Measurements from ENCODE around the gene STAG3. TPM values are rescaled to one million over a fixed set of nuclear protein-coding genes. Genes with fewer than 3 reads are reported as not detected.

The STAG3 gene
- total and polyA plus RNA-seq, 2 of the 4 experiments (the other 2 are of a cell fraction), result 0.36 to 0.65 TPM

DNA sequence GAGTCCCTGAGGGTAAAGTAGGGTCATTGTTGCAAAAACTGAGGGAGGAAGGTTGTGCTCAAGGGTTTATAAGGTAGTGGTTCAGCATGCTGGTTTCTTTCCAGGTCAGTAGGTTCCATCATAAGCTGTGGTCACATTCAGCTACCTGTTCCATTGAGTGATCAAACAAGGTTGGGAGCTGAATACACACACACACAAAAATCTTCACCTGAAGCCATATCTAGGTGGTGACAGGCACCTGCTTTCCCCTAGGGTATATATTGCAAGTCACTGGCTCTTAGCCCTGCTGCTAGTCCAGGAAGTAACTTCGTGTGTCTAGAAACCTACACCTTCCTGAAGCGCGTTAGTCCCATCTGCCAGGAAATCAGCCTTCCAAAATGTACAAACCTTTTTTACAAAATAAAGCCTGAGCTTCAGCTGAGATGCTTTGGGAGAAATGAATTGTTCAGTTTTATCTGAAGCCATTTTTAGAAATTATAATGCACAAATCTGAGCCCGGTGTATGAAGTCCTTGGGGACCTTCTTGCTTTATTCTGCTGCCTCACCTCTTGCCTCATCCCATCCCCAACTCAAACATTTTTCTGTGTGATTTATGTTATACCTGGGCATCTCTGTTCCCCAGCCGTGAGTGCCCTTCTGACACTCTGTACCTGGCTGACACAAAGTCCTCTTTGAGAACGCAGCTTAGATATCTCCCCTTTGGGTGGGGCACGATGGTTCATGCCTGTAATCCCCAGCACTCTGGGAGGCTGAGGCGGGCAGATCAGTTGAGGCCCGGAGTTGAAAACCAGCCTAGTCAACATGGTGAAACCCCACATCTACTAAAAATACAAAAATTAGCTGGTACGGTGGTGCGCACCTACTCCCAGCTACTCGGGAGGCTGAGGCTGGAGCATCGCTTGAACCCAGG lies 39.6 kb upstream of the STAG3 start:
- Histone ChIP-seq H3K36me3 (ENCODE audit: control insufficient read depth, insufficient read depth, low read length) (no peaks in the 10 kb centered on the region), H3K18ac (ENCODE audit: low read depth, low read length) (no peak overlapping the region), H3K4ac (ENCODE audit: low read depth, low read length) (no peak overlapping the region), H3K4me3 (ENCODE audit: insufficient read depth, low read depth, low read length) (no peak overlapping the region), H3K23ac (ENCODE audit: low read depth, low read length) (no peak overlapping the region), H3K4me2 (ENCODE audit: low read depth, low read length) (no peak overlapping the region), H3K56ac (ENCODE audit: extremely low read depth, insufficient read depth, low read length) (no peak overlapping the region), H4K20me1 (ENCODE audit: insufficient read depth, low read length) (no peaks in the 10 kb centered on the region), H2BK15ac (ENCODE audit: low read depth, low read length) (no peak overlapping the region), H3K79me1 (ENCODE audit: low read depth in 1 of 2, low read length in 2 of 2) (no peaks in the 10 kb centered on the region), H4K5ac (ENCODE audit: low read depth, low read length) (no peak overlapping the region), H3K9ac (ENCODE audit: low read depth, low read length) (no peak overlapping the region), H2BK5ac (ENCODE audit: low read depth, low read length, poor library complexity, severe bottlenecking) (no peak overlapping the region), H2AK9ac (replicated peaks; ENCODE audit: low read depth, low read length, poor library complexity) (no peak overlapping the region), H2AFZ (replicated peaks; ENCODE audit: low read length, poor library complexity) (no peak overlapping the region), H2BK120ac (ENCODE audit: low read depth, low read length) (no peak overlapping the region), H2BK20ac (ENCODE audit: low read depth, low read length) (no peak overlapping the region), H3K27ac (ENCODE audit: insufficient read depth, low read length) (no peak overlapping the region), H3K4me1 (ENCODE audit: control insufficient read depth, insufficient read depth, low read length) (no peaks in the 10 kb centered on the region), H2AK5ac (ENCODE audit: low read depth, low read length) (no peak overlapping the region), H3K27me3 (ENCODE audit: control insufficient read depth, insufficient read depth, low read length) (peaks cover 2% of the 10 kb centered on the region; the same call in 1 of the 2 replicates), H4K91ac (ENCODE audit: insufficient read depth, low read depth, low read length) (no peak overlapping the region), H3K9me3 (ENCODE audit: control insufficient read depth, insufficient read depth, low read length) (no peaks in the 10 kb centered on the region), H3K14ac (replicated peaks; ENCODE audit: low read depth, low read length) (no peak overlapping the region), H4K8ac (ENCODE audit: low read depth in 2 of 2, low read length in 2 of 2) (no peak overlapping the region), H3K9me1 (ENCODE audit: insufficient read depth, low read length) (no peaks in the 10 kb centered on the region)
- TF ChIP-seq, protein P1, sequence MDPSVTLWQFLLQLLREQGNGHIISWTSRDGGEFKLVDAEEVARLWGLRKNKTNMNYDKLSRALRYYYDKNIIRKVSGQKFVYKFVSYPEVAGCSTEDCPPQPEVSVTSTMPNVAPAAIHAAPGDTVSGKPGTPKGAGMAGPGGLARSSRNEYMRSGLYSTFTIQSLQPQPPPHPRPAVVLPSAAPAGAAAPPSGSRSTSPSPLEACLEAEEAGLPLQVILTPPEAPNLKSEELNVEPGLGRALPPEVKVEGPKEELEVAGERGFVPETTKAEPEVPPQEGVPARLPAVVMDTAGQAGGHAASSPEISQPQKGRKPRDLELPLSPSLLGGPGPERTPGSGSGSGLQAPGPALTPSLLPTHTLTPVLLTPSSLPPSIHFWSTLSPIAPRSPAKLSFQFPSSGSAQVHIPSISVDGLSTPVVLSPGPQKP (IDR thresholded peaks at IDR 0.05; ENCODE audit: borderline replicate concordance, low read depth, low read length), result no peak
- TF ChIP-seq MAFK (IDR thresholded peaks at IDR 0.05; ENCODE audit: low read depth, low read length) (no peak), RAD21 (IDR thresholded peaks at IDR 0.05; ENCODE audit: low read length) (no peak), RFX5 (IDR thresholded peaks at IDR 0.05; ENCODE audit: low read depth, low read length) (no peak), NFE2L2 (IDR thresholded peaks at IDR 0.05; ENCODE audit: low read depth, low read length) (no peak), MAZ (IDR thresholded peaks at IDR 0.05; ENCODE audit: borderline replicate concordance, low read depth, low read length) (no peak), FOS (IDR thresholded peaks at IDR 0.05; ENCODE audit: low read depth, low read length) (no peak), POLR2A (IDR thresholded peaks at IDR 0.05; ENCODE audit: low read depth, low read length) (no peak), CHD1 (IDR thresholded peaks at IDR 0.05; ENCODE audit: low read depth, low read length) (no peak), CTCF (conservative IDR thresholded peaks at IDR 0.05; ENCODE audit: low read depth, low read length) (no peak), MXI1 (IDR thresholded peaks at IDR 0.05; ENCODE audit: borderline replicate concordance, low read depth, low read length) (no peak), CEBPB (IDR thresholded peaks at IDR 0.05; ENCODE audit: low read depth, low read length) (no peak), USF2 (IDR thresholded peaks at IDR 0.05; ENCODE audit: low read depth, low read length) (no peak), BHLHE40 (IDR thresholded peaks at IDR 0.05; ENCODE audit: low read depth, low read length) (no peak), RCOR1 (IDR thresholded peaks at IDR 0.05; ENCODE audit: insufficient replicate concordance, low read length) (no peak)
- no peak for ATAC-seq (ENCODE audit: low read depth)
- intact Hi-C loops (cut with micrococcal nuclease), result no loop called here
- no peak for DNase-seq
- ChIA-PET POLR2A (ENCODE audit: unreplicated experiment) (no interaction called here), CTCF (no interaction called here)
- dilution Hi-C loops (cut with HindIII; ENCODE audit: low sequenced_read_pairs, unreplicated experiment), result no loop called here
- WGBS, 2 experiments (ENCODE audit: extremely low coverage in 2 of 2, insufficient read length in 1 of 2), result 71% methylated on average over 1 of the region's 13 CpGs; no CpG with 5 or more reads in 1 of the 2 experiments
- in situ Hi-C loops (cut with MboI; ENCODE audit: low sequenced_read_pairs), result loop anchor here (5.0 to 10.0 kb wide), 2 partner anchors 69 to 207 kb away; no protein-coding TSS in a partner anchor
- BruUV-seq (replicated peaks), result no TSS peak

All from IMR-90 (cell line).